ENCODE results near the gene NELFCD.

DNA sequence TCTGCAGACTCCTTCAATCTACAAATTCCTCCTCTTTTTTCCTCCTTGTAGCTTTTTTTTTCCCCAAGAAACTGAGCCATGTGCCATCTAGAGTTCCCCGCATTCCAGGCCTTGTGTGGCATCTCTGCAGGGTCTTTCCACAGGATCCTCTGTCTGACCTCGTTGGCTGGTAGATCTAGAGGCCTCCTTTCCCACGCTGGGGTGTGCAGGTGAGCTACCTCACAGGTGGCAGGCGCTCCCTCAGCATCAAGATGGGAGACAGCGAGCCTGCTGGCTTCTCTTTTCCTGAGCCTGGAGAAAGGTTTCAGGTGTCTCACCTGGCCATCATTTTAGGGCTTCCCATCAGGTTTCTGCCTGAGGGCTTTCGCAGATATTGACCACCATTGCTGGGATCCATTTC is 9.6 kb upstream of the NELFCD start:
- TF ChIP-seq, protein P1, sequence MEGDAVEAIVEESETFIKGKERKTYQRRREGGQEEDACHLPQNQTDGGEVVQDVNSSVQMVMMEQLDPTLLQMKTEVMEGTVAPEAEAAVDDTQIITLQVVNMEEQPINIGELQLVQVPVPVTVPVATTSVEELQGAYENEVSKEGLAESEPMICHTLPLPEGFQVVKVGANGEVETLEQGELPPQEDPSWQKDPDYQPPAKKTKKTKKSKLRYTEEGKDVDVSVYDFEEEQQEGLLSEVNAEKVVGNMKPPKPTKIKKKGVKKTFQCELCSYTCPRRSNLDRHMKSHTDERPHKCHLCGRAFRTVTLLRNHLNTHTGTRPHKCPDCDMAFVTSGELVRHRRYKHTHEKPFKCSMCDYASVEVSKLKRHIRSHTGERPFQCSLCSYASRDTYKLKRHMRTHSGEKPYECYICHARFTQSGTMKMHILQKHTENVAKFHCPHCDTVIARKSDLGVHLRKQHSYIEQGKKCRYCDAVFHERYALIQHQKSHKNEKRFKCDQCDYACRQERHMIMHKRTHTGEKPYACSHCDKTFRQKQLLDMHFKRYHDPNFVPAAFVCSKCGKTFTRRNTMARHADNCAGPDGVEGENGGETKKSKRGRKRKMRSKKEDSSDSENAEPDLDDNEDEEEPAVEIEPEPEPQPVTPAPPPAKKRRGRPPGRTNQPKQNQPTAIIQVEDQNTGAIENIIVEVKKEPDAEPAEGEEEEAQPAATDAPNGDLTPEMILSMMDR (IDR thresholded peaks at IDR 0.05) = no peak
- TF ChIP-seq POLR2A (IDR thresholded peaks at IDR 0.05) = no peak
